ENCODE data around the gene USP11. TPM values are rescaled to one million over a fixed set of nuclear protein-coding genes. Genes with fewer than 3 reads are reported as not detected.

Gene USP11
- polyA plus RNA-seq: 4.2 to 12.0 TPM (median 6.3 TPM) in 3 replicates
- polyA plus RNA-seq (2011; ENCODE audit: low read depth): 10.1 TPM
- 3.6 and 4.8 TPM in 2 replicates for polyA plus RNA-seq (2011; cell fraction: cytosol; rRNA removed)
- 15.2 and 20.6 TPM in 2 replicates for polyA plus RNA-seq (2011; cell fraction: nucleus; rRNA removed)
- polyA plus RNA-seq (2012; ENCODE audit: low replicate concordance): 6.5 and 15.1 TPM in 2 replicates
- 22.8 to 51.1 TPM (median 23.1 TPM) in 3 replicates for polyA minus RNA-seq
- polyA minus RNA-seq (2011; cell fraction: cytosol; rRNA and poly(A)+ RNA removed): 13.4 TPM
- polyA minus RNA-seq (2011; cell fraction: nucleus; rRNA and poly(A)+ RNA removed): 21.0 and 23.0 TPM in 2 replicates

DNA sequence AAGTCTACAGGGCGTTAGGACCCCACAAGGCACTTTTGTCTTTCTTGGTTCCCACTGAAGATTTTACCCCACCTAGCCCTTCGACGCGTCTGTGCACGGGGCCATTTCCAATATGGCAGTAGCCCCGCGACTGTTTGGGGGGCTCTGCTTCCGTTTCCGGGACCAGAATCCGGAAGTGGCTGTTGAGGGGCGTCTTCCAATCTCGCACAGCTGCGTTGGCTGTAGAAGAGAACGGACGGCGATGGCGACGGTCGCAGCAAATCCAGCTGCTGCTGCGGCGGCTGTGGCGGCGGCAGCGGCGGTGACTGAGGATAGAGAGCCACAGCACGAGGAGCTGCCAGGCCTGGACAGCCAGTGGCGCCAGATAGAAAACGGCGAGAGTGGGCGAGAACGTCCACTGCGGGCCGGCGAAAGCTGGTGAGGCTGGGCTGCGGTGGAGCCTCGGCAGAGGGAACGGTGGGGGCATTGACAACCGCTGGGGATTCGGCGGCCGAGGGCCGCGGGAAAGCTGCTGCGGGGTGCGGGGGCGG is at the start of gene USP11:
USP11 (plus strand) TSS at position 207 of the 530 bp plus-strand sequence; CDS start at position 242, 35 bp downstream.
- H2AFZ ChIP-seq (ENCODE audit: control insufficient read depth, low read length): peak within 1 kb of the TSS; percentile 2
- no peaks in the 10 kb centered on the region for H4K20me1 ChIP-seq (ENCODE audit: control insufficient read depth, extremely low read depth, insufficient read depth, low read length)
- peak within 1 kb of the TSS; percentile 42 to 72 (median 69) for H3K4me3 ChIP-seq (ENCODE audit: control insufficient read depth in 2 of 3, extremely low read depth in 1 of 3, insufficient read depth in 2 of 3, low read depth in 1 of 3, low read length in 3 of 3)
- no peaks in the 10 kb centered on the region for H3K9me3 ChIP-seq (ENCODE audit: control insufficient read depth, low read depth, low read length)
- peak within 1 kb of the TSS; percentile 72 for H3K4me2 ChIP-seq (ENCODE audit: control insufficient read depth, extremely low read depth, insufficient read depth, low read depth, low read length)
- peak within 1 kb of the TSS; percentile 95 for H3K27ac ChIP-seq (ENCODE audit: control insufficient read depth, insufficient read depth, low read length)
- H3K79me2 ChIP-seq (ENCODE audit: control insufficient read depth, insufficient read depth, low read length): peaks cover 10% of the 10 kb centered on the region
- FAIRE-seq (no peak), DNase-seq (ENCODE audit: low read depth, low spot score) (no peak)
- TF ChIP-seq EZH2 (IDR thresholded peaks at IDR 0.05; ENCODE audit: low read length): no peak
- TF ChIP-seq, protein P1, sequence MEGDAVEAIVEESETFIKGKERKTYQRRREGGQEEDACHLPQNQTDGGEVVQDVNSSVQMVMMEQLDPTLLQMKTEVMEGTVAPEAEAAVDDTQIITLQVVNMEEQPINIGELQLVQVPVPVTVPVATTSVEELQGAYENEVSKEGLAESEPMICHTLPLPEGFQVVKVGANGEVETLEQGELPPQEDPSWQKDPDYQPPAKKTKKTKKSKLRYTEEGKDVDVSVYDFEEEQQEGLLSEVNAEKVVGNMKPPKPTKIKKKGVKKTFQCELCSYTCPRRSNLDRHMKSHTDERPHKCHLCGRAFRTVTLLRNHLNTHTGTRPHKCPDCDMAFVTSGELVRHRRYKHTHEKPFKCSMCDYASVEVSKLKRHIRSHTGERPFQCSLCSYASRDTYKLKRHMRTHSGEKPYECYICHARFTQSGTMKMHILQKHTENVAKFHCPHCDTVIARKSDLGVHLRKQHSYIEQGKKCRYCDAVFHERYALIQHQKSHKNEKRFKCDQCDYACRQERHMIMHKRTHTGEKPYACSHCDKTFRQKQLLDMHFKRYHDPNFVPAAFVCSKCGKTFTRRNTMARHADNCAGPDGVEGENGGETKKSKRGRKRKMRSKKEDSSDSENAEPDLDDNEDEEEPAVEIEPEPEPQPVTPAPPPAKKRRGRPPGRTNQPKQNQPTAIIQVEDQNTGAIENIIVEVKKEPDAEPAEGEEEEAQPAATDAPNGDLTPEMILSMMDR (optimal IDR thresholded peaks at IDR 0.05 in 1 of 3, IDR thresholded peaks at IDR 0.05 in 1 of 3, conservative IDR thresholded peaks at IDR 0.05 in 1 of 3; ENCODE audit: extremely low read depth in 1 of 3, insufficient read depth in 2 of 3, low read length in 3 of 3): no peak
- no peaks in the 10 kb centered on the region for H3K27me3 ChIP-seq (ENCODE audit: control insufficient read depth, extremely low read depth, insufficient read depth, low read length)
- peaks cover 5 to 10% of the 10 kb centered on the region in 2 experiments for H3K36me3 ChIP-seq (ENCODE audit: control insufficient read depth in 2 of 2, extremely low read depth in 1 of 2, insufficient read depth in 2 of 2, low read length in 2 of 2)
- peak within 1 kb of the TSS; percentile 93 for H3K9ac ChIP-seq (ENCODE audit: control insufficient read depth, extremely low read depth, insufficient read depth, low read length)
- H3K9me1 ChIP-seq (ENCODE audit: control insufficient read depth, extremely low read depth, insufficient read depth, low read length): no peaks in the 10 kb centered on the region
- dilution Hi-C loops (cut with MboI; ENCODE audit: extremely low pct_ligation_motif_present, low sequenced_read_pairs): no loop called here
- H3K4me1 ChIP-seq (ENCODE audit: control insufficient read depth, extremely low read depth, insufficient read depth, low read length): peaks cover 5% of the 10 kb centered on the region

DNA sequence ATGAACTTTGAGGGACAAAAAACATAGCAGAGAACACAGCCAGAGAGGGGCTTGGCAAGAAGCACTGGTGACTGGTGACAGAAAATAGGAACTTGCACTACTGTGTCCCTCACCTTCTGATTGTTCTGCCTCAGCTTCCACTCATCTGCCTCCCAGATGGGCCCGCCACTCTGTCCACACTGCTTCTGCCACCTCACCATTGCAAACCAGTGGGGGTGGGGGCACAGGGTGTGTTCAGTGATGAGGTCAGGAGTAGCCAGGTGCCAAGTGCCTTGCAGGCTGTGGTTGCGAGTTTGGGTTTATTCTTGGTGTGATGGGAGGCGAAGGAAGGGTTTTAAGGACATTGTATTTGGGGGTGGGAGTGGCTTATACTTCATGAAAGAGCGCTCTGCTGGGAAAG is 48.3 kb upstream of the USP11 start:
- DNase-seq (ENCODE audit: low read depth, low spot score) (no peak), FAIRE-seq (no peak)
- no peak overlapping the region for H2AFZ ChIP-seq (ENCODE audit: control insufficient read depth, low read length)
- no peaks in the 10 kb centered on the region for H3K79me2 ChIP-seq (ENCODE audit: control insufficient read depth, insufficient read depth, low read length)
- dilution Hi-C loops (cut with MboI; ENCODE audit: extremely low pct_ligation_motif_present, low sequenced_read_pairs): no loop called here
- H4K20me1 ChIP-seq (ENCODE audit: control insufficient read depth, extremely low read depth, insufficient read depth, low read length): no peaks in the 10 kb centered on the region
- H3K27ac ChIP-seq (ENCODE audit: control insufficient read depth, insufficient read depth, low read length): no peak overlapping the region
- no peak overlapping the region for H3K9ac ChIP-seq (ENCODE audit: control insufficient read depth, extremely low read depth, insufficient read depth, low read length)
- no peak overlapping the region for H3K4me3 ChIP-seq (ENCODE audit: control insufficient read depth in 2 of 3, extremely low read depth in 1 of 3, insufficient read depth in 2 of 3, low read depth in 1 of 3, low read length in 3 of 3)
- H3K4me2 ChIP-seq (ENCODE audit: control insufficient read depth, extremely low read depth, insufficient read depth, low read depth, low read length): no peak overlapping the region
- TF ChIP-seq EZH2 (IDR thresholded peaks at IDR 0.05; ENCODE audit: low read length): no peak
- TF ChIP-seq, protein P1 (optimal IDR thresholded peaks at IDR 0.05 in 1 of 3, IDR thresholded peaks at IDR 0.05 in 1 of 3, conservative IDR thresholded peaks at IDR 0.05 in 1 of 3; ENCODE audit: extremely low read depth in 1 of 3, insufficient read depth in 2 of 3, low read length in 3 of 3): no peak
- H3K27me3 ChIP-seq (ENCODE audit: control insufficient read depth, extremely low read depth, insufficient read depth, low read length): no peaks in the 10 kb centered on the region
- peaks cover under 1% of the 10 kb centered on the region for H3K4me1 ChIP-seq (ENCODE audit: control insufficient read depth, extremely low read depth, insufficient read depth, low read length)
- no peaks in the 10 kb centered on the region for H3K9me1 ChIP-seq (ENCODE audit: control insufficient read depth, extremely low read depth, insufficient read depth, low read length)
- H3K9me3 ChIP-seq (ENCODE audit: control insufficient read depth, low read depth, low read length): no peaks in the 10 kb centered on the region
- H3K36me3 ChIP-seq (ENCODE audit: control insufficient read depth in 2 of 2, extremely low read depth in 1 of 2, insufficient read depth in 2 of 2, low read length in 2 of 2): peaks cover 4 to 11% of the 10 kb centered on the region in 2 experiments
